Activated naive CD4-positive, alpha-beta T cell treated with Interleukin-2 at 50 U/mL for 16 hours (primary cell): ENCODE measurements around the gene ADH4.
"Not testable (repeated sequence)": the region's sequence is repeated elsewhere in the genome, so short reads cannot be mapped to it uniquely, and the experiment has no call there.

Experiments
- DNase-seq: peaks from one replicate; pipeline ENCODE4 v3.0.0-alpha.2; 2020

Gene ADH4

GRCh38 chr4:99144070-99144469, at the start of gene ADH4:
ADH4 (minus strand) TSS chr4:99144297; CDS start chr4:99144222, 75 bp downstream.
- DNase-seq: no peak

DNA sequence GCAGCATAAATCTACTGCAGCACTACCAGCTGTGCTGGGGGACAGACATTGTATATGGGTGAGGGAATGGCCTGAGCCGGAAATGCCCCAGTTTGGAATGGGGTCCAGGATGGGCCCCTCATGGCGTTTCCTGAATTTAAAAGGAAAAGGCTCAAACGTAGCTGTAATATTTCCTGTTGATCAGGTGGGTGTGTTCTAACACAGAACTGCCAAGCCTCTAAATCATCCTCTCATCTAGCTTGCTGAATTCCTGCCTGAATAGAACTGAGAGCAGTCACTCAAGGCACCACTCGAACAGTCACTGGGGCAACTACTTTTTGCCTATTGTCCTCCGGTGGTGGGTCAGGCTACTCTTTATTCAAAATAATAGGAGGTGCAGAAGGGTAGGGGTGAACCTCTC, 46.2 kb upstream of the ADH4 start:
- DNase-seq: no peak

DNA sequence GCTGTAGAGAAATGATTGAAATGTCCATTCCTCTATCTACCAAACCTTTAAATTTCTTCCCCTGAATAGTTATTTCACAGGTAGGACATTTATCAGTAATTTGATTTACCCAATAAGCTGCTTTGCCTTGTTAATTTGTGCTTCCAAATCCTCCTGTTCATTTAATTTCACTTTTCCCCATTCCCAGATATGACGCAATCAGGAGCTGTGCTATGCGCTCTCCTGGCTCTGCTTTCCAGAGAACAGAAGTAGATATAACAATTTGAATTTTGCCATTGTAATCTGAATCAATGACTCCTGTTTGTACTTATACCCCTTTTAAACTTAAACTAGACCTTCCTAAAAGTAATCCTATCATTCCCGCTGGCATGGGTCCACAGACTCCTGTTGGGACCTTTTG, 45.8 kb upstream of the ADH4 start:
- not testable (repeated sequence) for DNase-seq

DNA sequence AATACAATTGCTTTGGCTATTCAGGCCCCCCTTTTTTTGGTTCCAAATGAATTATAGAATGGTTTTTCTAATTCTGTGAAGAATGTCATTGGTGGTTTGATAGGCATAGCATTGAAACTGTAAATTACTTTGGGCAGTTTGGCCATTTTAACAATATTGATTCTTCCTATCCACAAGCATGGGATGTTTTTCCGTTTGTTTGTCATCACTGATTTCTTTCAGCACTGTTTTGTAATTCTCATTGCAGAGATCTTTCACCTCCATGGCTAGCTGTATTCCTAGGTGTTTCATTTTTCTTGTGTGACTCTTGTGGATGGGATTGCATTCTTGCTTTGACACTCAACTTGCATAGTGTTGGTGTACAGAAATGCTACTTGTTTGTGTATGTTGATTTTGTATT, 41.9 kb upstream of the ADH4 start:
- no peak for DNase-seq

DNA sequence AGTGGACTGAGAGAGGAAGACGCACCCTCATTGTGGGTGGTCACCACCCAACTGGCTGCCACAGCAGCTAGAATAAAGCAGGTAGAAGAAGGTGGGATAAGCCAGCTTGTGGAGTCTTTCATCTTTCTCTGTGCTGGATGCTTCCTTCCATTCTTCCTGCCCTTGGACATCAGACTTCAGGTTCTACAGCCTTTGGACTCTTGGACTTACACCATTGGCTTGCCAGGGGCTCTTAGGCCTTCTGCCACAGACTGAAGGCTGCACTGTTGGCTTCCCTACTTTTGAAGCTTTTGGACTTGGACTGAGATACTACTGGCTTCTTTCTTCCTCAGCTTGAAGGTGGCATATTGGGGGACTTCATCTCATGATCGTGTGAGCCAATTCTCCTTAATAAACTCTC, 41.5 kb upstream of the ADH4 start:
- DNase-seq: no peak

GRCh38 chr4:99180382-99181070, 36.4 kb upstream of the ADH4 start:
- DNase-seq: no peak

- no peak for DNase-seq
These were observed 35.5 kb upstream of the ADH4 start for GRCh38 chr4:99179626-99180025.

DNA sequence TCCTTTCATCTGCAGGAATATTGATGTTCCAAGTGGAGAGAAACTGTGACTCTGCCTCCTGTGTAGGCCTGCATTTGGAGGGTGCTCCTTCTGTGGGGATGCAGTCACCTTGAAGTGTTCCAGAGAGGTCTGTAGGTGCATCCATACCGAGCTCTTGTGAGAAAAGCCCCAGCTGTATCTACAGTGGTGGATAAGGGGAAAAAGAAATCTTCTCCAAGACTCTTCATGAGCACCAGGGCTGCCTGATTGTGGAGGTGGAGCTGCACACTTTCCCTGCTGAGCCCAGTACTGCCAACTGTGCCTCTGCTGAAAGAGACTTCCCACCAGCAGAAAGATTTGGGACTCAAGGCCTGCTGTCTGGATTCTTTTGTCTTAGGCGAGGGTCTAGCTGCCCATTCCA, 35.1 kb upstream of the ADH4 start:
- DNase-seq: no peak

DNA sequence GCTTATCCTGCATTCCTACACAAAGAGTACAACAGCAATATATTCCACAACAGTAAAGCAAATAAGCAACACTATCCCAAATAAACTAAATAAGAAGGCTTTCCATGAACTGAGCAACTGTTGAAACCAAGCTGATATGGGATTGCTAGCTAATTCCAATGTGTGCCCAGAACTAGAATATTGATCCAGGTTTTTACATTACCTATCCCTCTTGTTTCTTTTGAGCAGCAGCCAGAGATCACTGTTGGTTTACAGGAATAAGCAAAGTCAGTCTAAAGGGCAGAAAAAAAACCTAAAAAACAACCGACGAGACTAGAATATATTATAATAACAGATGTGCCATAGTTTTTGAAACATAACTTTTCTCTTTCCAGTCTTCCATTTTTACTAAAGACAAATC, 22.4 kb upstream of the ADH4 start:
- DNase-seq: no peak

GRCh38 chr4:99165978-99166377, 21.9 kb upstream of the ADH4 start:
- DNase-seq: no peak

- DNase-seq: no peak
These were observed 17.4 kb upstream of the ADH4 start for GRCh38 chr4:99161373-99162099.

- DNase-seq: no peak
These were observed 15.6 kb upstream of the ADH4 start for GRCh38 chr4:99159699-99160098.

DNA sequence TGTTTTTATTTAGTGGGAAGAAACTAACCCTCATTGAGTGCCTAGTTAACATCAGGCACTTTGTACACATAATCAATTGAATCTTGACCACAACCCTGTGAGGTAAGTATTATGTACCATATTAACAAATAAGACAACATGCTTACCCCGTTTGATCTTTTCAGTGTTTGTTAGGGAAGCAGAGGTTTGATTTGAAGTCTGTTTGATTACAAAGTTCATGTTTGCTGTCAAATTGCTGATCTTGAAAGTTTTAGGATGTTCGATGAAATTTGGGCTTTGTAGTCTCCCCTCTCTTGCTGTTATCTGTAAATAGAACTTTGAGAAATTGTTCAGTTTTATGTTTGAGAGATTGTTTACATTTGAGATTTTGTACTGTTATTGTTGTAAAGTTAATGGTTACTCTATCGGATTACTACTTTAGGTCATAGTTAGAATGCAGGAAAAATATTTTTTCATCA, 13.4 kb upstream of the ADH4 start:
- no peak for DNase-seq

DNA sequence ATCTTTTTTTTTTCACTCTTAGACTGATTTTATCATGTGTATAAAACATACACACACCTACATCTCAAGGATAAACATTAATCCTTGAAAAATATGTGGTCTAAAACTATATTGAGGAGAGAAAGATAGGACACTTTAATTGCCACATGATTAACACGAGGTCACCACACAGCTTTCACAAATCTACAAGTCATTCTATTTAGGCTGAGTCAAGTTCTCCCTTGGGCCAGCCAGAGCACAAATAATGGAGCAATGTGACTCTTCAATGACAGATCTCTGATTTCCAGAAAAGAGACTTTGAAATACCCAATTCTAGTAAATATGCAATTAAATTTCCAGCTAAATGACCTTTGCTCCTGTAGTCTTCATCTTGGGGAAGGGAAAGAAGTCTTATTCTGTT, 12.9 kb upstream of the ADH4 start:
- DNase-seq: no peak

DNA sequence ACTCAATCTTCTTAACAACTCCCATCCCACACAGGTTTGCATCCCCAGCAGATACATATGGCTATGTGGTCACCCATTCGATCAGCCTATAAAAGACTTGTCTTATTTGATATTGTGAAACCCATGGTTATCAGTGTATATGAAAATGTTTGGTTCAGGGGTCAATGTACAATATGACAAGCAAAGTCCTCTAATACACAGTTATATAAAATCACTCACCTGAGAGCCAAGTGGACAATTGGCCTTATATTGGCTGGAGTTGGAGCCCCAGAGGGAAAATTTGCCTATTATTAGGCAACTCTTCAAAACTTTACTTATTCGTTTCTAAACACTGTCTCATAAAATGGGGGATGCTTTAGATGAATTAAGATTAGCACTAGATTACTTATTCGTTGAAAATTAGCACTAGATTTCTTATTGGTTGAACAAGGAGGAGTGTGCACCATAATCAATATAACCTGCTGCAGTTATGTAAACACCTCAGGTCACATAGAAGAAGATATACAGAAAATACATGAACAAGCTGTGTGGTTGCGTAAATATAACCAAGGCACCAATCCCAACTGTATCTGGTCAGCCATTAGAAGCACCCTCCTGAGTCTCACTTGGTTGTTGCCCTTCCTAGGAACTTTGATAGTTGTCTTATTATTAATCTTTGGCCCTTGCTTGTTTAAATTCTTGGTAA, 10.7 kb upstream of the ADH4 start:
- DNase-seq: no peak

GRCh38 chr4:99151995-99152394, 7.9 kb upstream of the ADH4 start:
- DNase-seq: no peak

GRCh38 chr4:99151452-99151851, 7.4 kb upstream of the ADH4 start:
- no peak for DNase-seq

GRCh38 chr4:99149426-99150019, 5.4 kb upstream of the ADH4 start:
- DNase-seq: no peak

DNA sequence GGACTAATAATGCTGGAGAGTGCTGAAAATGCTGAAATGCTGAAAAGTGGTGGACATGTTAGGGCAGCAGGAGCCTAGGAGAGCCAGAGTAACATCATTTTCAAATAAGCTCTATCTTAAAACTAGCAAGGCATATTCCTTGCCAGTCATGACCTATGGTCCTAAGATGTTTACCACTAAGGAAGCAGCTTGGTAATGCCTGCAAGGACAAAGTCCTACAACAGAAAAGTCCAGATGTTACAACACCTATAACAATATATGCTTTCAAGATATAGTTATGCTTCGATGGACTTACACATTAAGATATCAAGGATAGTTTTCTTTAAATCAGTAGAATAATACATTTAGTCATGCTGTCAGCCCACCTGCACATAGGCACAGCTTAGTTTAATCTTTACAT, 4.5 kb upstream of the ADH4 start:
- no peak for DNase-seq

GRCh38 chr4:99144587-99144986, 490 bp upstream of the ADH4 start:
- DNase-seq: no peak

- DNase-seq: no peak
These were observed 7.8 kb downstream of the ADH4 start for GRCh38 chr4:99136329-99136728.

DNA sequence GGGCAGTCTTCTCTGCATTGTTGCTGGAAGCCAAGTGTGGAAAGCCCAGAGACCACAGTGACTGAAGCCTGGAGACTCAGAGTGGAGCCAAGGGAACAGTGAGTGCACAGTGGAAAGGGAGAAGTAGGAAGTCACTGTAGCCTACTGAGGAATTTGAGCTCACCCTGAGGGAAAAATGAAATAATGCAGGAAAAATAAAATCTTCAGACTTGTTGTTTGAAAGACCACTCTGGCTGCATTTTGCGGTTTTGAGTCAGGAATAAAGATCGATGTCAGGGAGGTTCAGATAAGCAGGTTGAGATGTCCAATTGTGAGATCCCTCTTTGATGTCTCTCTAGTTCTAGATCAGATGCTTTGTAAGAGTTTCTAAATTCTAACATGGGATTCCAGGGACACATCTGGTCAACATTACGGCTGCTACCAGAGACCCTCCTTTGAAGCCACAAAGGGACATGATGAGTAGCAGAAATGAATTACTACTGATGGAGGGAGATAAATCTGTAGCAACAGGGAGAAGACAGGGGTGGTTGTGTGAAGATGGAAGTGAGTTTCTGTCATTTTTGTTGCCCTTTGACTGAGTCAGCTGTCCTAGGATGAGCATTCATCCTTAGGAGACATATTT, 8.4 kb downstream of the ADH4 start:
- DNase-seq: no peak

DNA sequence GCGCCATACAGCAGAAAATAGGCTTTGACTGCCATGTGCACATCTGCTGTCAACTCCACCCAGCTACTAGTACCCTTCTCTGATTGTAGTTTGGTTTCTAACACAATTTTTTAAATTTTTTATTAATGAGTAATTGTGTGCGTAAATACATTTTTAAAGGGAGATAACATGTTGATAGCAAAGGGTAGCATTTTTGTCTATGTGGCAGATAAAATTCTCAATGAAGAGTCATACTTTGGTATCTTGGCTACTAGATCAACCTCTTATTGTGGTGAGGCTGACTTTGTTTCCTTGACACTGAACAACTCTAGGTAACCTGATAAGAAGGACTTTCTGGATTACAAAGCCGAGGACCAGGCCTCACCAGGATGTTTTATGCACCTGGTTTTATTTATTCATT, 9.5 kb downstream of the ADH4 start:
- no peak for DNase-seq
